Measurements from ENCODE around the gene MTF2.

Gene MTF2

GRCh38 chr1:93137604-93138292 is 58.7 kb downstream of the MTF2 start:
- no peaks in the 10 kb centered on the region for H3K9me3 ChIP-seq (ENCODE audit: control insufficient read depth, insufficient read depth, low read length)
- no peak overlapping the region for H3K4me2 ChIP-seq (ENCODE audit: low read length)
- H3K27ac ChIP-seq (ENCODE audit: low read depth, low read length): no peak overlapping the region
- H3K4me3 ChIP-seq (ENCODE audit: low read length): no peak overlapping the region
- H3K36me3 ChIP-seq (ENCODE audit: control insufficient read depth, low read length): peaks cover 89% of the 10 kb centered on the region
- H3F3A ChIP-seq (ENCODE audit: control insufficient read depth, insufficient read depth): peaks cover 3% of the 10 kb centered on the region; the same call in 1 of the 2 replicates
- H3K9me2 ChIP-seq (replicated peaks; ENCODE audit: control insufficient read depth, low read length): no peaks in the 10 kb centered on the region
- H3K4me1 ChIP-seq (ENCODE audit: control insufficient read depth, low read length): no peaks in the 10 kb centered on the region
- no peak for TF ChIP-seq EZH2phosphoT487 (IDR thresholded peaks at IDR 0.05; ENCODE audit: borderline replicate concordance, low read length)
- no peak for TF ChIP-seq CTCF (IDR thresholded peaks at IDR 0.05; ENCODE audit: low read depth, low read length, poor library complexity, severe bottlenecking)
- H3K79me2 ChIP-seq (ENCODE audit: control insufficient read depth, low read length): no peaks in the 10 kb centered on the region
- H3K27me3 ChIP-seq (ENCODE audit: control insufficient read depth, low read length): no peaks in the 10 kb centered on the region
- H4K20me1 ChIP-seq (ENCODE audit: control insufficient read depth, insufficient read depth, low read depth, low read length): no peaks in the 10 kb centered on the region

- H3K27me3 ChIP-seq (ENCODE audit: control insufficient read depth, low read length): no peaks in the 10 kb centered on the region
- no peaks in the 10 kb centered on the region for H3K9me2 ChIP-seq (replicated peaks; ENCODE audit: control insufficient read depth, low read length)
- H3K36me3 ChIP-seq (ENCODE audit: control insufficient read depth, low read length): peaks cover 68% of the 10 kb centered on the region
- H3K4me2 ChIP-seq (ENCODE audit: low read length): no peak overlapping the region
- H3K4me3 ChIP-seq (ENCODE audit: low read length): no peak overlapping the region
- H3K79me2 ChIP-seq (ENCODE audit: control insufficient read depth, low read length): no peaks in the 10 kb centered on the region
- H4K20me1 ChIP-seq (ENCODE audit: control insufficient read depth, insufficient read depth, low read depth, low read length): no peaks in the 10 kb centered on the region
- no peak overlapping the region for H3K27ac ChIP-seq (ENCODE audit: low read depth, low read length)
- no peaks in the 10 kb centered on the region for H3K4me1 ChIP-seq (ENCODE audit: control insufficient read depth, low read length)
- H3K9me3 ChIP-seq (ENCODE audit: control insufficient read depth, insufficient read depth, low read length): no peaks in the 10 kb centered on the region
- TF ChIP-seq EZH2phosphoT487 (IDR thresholded peaks at IDR 0.05; ENCODE audit: borderline replicate concordance, low read length): no peak
- no peak for TF ChIP-seq CTCF (IDR thresholded peaks at IDR 0.05; ENCODE audit: low read depth, low read length, poor library complexity, severe bottlenecking)
- peaks cover 5% of the 10 kb centered on the region; the same call in 1 of the 2 replicates for H3F3A ChIP-seq (ENCODE audit: control insufficient read depth, insufficient read depth)
These were observed 61.0 kb downstream of the MTF2 start for GRCh38 chr1:93140106-93140505.

GRCh38 chr1:93142161-93142560 is 63.1 kb downstream of the MTF2 start:
- no peaks in the 10 kb centered on the region for H3K79me2 ChIP-seq (ENCODE audit: control insufficient read depth, low read length)
- peaks cover 14% of the 10 kb centered on the region for H3F3A ChIP-seq (ENCODE audit: control insufficient read depth, insufficient read depth)
- no peaks in the 10 kb centered on the region for H4K20me1 ChIP-seq (ENCODE audit: control insufficient read depth, insufficient read depth, low read depth, low read length)
- H3K36me3 ChIP-seq (ENCODE audit: control insufficient read depth, low read length): peaks cover 51% of the 10 kb centered on the region
- no peak for TF ChIP-seq CTCF (IDR thresholded peaks at IDR 0.05; ENCODE audit: low read depth, low read length, poor library complexity, severe bottlenecking)
- no peak for TF ChIP-seq EZH2phosphoT487 (IDR thresholded peaks at IDR 0.05; ENCODE audit: borderline replicate concordance, low read length)
- H3K4me2 ChIP-seq (ENCODE audit: low read length): no peak overlapping the region
- no peaks in the 10 kb centered on the region for H3K4me1 ChIP-seq (ENCODE audit: control insufficient read depth, low read length)
- H3K9me2 ChIP-seq (replicated peaks; ENCODE audit: control insufficient read depth, low read length): no peaks in the 10 kb centered on the region
- H3K27me3 ChIP-seq (ENCODE audit: control insufficient read depth, low read length): no peaks in the 10 kb centered on the region
- no peaks in the 10 kb centered on the region for H3K9me3 ChIP-seq (ENCODE audit: control insufficient read depth, insufficient read depth, low read length)
- H3K4me3 ChIP-seq (ENCODE audit: low read length): no peak overlapping the region
- H3K27ac ChIP-seq (ENCODE audit: low read depth, low read length): no peak overlapping the region
